Gastrocnemius medialis (tissue), 4 donors: ENCODE results near the gene PLA2G6. TPM values are rescaled to one million over a fixed set of nuclear protein-coding genes. Genes with fewer than 3 reads are reported as not detected.

Experiments used
- ATAC-seq, 2 donors: fragments of 150-250 bp; one replicate each; pipeline ENCODE4 v1.9.1; 2016
- DNase-seq, 2 donors: peaks; one replicate each; pipeline ENCODE4 v3.0.0-alpha.2; 2019
- H3K27ac ChIP-seq, 4 donors: fragments of 200-600 bp; sonication (generic); 1 replicate in 1 of 4; 2 replicates in 3 of 4; pipeline ENCODE4 v1.5.1; 2016 to 2018; ENCODE audit warnings: mild to moderate bottlenecking in 2 of 4, moderate library complexity in 1 of 4
- H3K27me3 ChIP-seq, 3 donors: fragments of 200-600 bp; sonication (generic) in 2 of 3; 1 replicate in 1 of 3; 2 replicates in 2 of 3; pipeline versions ENCODE4 v1.5.1 to v1.6.0; 2016 to 2019; ENCODE audit warnings: mild to moderate bottlenecking in 1 of 3, moderate library complexity in 1 of 3
- H3K36me3 ChIP-seq, 2 donors: fragments of 200-600 bp; sonication (generic) in 1 of 2; one replicate each; pipeline ENCODE4 v1.5.1; 2017 to 2018
- H3K4me1 ChIP-seq, 2 donors: fragments of 200-600 bp; sonication (generic) in 1 of 2; one replicate each; pipeline ENCODE4 v1.5.1; 2016 to 2017; ENCODE audit warnings: mild to moderate bottlenecking in 2 of 2
- H3K4me3 ChIP-seq, 4 donors: fragments of 200-600 bp; sonication (generic) in 3 of 4; 1 replicate in 1 of 4; 2 replicates in 3 of 4; pipeline ENCODE4 v1.5.1; 2016 to 2019; ENCODE audit warnings: mild to moderate bottlenecking in 2 of 4
- H3K9me3 ChIP-seq, 3 donors: fragments of 200-600 bp; sonication (generic) in 2 of 3; 1 replicate in 1 of 3; 2 replicates in 2 of 3; pipeline ENCODE4 v1.5.1; 2016 to 2019
- CTCF ChIP-seq, 5 experiments: fragments of 450-650 bp in 3 of 5; fragments of 200-600 bp in 2 of 5; sonication (generic) in 2 of 5; IDR thresholded peaks in 4 of 5; conservative IDR thresholded peaks in 1 of 5; 1 replicate in 4 of 5; 2 replicates in 1 of 5; pipeline ENCODE4 v1.5.1; 2016 to 2019; ENCODE audit warnings: antibody characterized with exemption in 5 of 5, mild to moderate bottlenecking in 3 of 5, moderate library complexity in 3 of 5
- POLR2A ChIP-seq, 2 donors: fragments of 450-650 bp; IDR thresholded peaks; one replicate each; pipeline ENCODE4 v1.6.1; 2017; ENCODE audit warnings: antibody characterized with exemption in 2 of 2, mild to moderate bottlenecking in 2 of 2, moderate library complexity in 2 of 2
- in situ Hi-C, 4 donors: fragments of 200-750 bp; cut with MboI; loops; one replicate each; pipeline versions ENCODE4 v1.15.0 to v1.8.0; 2017; ENCODE audit warnings: low sequenced_read_pairs in 4 of 4
- intact Hi-C: fragments of 100-400 bp; cut with DNase I; formaldehyde crosslinking; loops from one replicate; pipeline ENCODE4 v1.15.1; 2023; ENCODE audit warnings: low total_unique reads
- total RNA-seq, 4 donors: library from RNA; depleted of rRNA; stranded (reverse); fragments of >200 nt; gene quantifications; one replicate each; pipeline versions ENCODE4 v1.1.0 to v1.2.3, GENCODE V29; 2016

PLA2G6 gene
- total RNA-seq, 4 donors from 2014 or later: 9.1 to 19.5 (median 12.1) TPM

GRCh38 chr22:38115423-38116205, 66.0 kb downstream of the PLA2G6 start:
- in situ Hi-C loops (loop anchor here (10.0 to 25.0 kb wide), 5 partner anchors 49 to 247 kb away; no protein-coding TSS in a partner anchor), intact Hi-C loops (loop anchor here (10.0 kb wide), 1 partner anchor 89 kb away; the partner anchor contains the start of gene MAFF)
- no peak overlapping the region for H3K4me3 ChIP-seq
- peaks cover 2 to 6% of the 10 kb centered on the region in 2 donors for H3K4me1 ChIP-seq
- no peak for TF ChIP-seq POLR2A (IDR thresholded peaks at IDR 0.05)
- H3K27me3 ChIP-seq: no peaks in the 10 kb centered on the region
- no peak overlapping the region for H3K27ac ChIP-seq
- DNase-seq (no peak), ATAC-seq (no peak)
- no peaks in the 10 kb centered on the region for H3K9me3 ChIP-seq
- peaks cover 0 to 3% of the 10 kb centered on the region in 2 donors for H3K36me3 ChIP-seq

- no peak overlapping the region for H3K27ac ChIP-seq
These were observed 66.9 kb downstream of the PLA2G6 start for GRCh38 chr22:38114484-38115398.

GRCh38 chr22:38112381-38112780, 69.2 kb downstream of the PLA2G6 start:
- TF ChIP-seq CTCF (IDR thresholded peaks at IDR 0.05 in 4 of 5, conservative IDR thresholded peaks at IDR 0.05 in 1 of 5) (no peak), POLR2A (IDR thresholded peaks at IDR 0.05) (no peak)
- no peak for DNase-seq
- ATAC-seq: no peak
- Histone ChIP-seq H3K27me3 (no peaks in the 10 kb centered on the region), H3K36me3 (peaks cover 0 to 3% of the 10 kb centered on the region in 2 donors), H3K9me3 (no peaks in the 10 kb centered on the region), H3K27ac (no peak overlapping the region), H3K4me3 (no peak overlapping the region), H3K4me1 (peaks cover 2 to 7% of the 10 kb centered on the region in 2 donors)
- intact Hi-C loops: loop anchor here (5.0 to 10.0 kb wide), 3 partner anchors 92 to 240 kb away; partner anchors contain the start of gene MAFF
- in situ Hi-C loops: loop anchor here (10.0 to 25.0 kb wide), 5 partner anchors 52 to 250 kb away; no protein-coding TSS in a partner anchor

More at GRCh38 chr22:38114484-38115398, 66.9 kb downstream of the PLA2G6 start:
- DNase-seq: peak; percentile 61 to 78
- no peak overlapping the region for H3K4me3 ChIP-seq
- intact Hi-C loops (loop anchor here (5.0 to 10.0 kb wide), 3 partner anchors 90 to 238 kb away; partner anchors contain the start of gene MAFF), in situ Hi-C loops (loop anchor here (10.0 to 25.0 kb wide), 5 partner anchors 50 to 248 kb away; no protein-coding TSS in a partner anchor)
- H3K27me3 ChIP-seq: no peaks in the 10 kb centered on the region
- ATAC-seq: peak; percentile 83 to 90
- peaks cover 0 to 3% of the 10 kb centered on the region in 2 donors for H3K36me3 ChIP-seq
- H3K4me1 ChIP-seq: peaks cover 2 to 7% of the 10 kb centered on the region in 2 donors
- no peaks in the 10 kb centered on the region for H3K9me3 ChIP-seq
- TF ChIP-seq CTCF (IDR thresholded peaks at IDR 0.05 in 4 of 5, conservative IDR thresholded peaks at IDR 0.05 in 1 of 5): peak; percentile 75 to 96 (median 91)
- no peak for TF ChIP-seq POLR2A (IDR thresholded peaks at IDR 0.05)

- DNase-seq (no peak), ATAC-seq (no peak)
- Histone ChIP-seq H3K4me1 (peaks cover 2 to 7% of the 10 kb centered on the region in 2 donors), H3K9me3 (no peaks in the 10 kb centered on the region), H3K27me3 (no peaks in the 10 kb centered on the region), H3K4me3 (no peak overlapping the region), H3K36me3 (peaks cover 0 to 3% of the 10 kb centered on the region in 2 donors), H3K27ac (no peak overlapping the region)
- no peak for TF ChIP-seq POLR2A (IDR thresholded peaks at IDR 0.05)
- TF ChIP-seq CTCF (IDR thresholded peaks at IDR 0.05 in 4 of 5, conservative IDR thresholded peaks at IDR 0.05 in 1 of 5): no peak
- in situ Hi-C loops: loop anchor here (10.0 to 25.0 kb wide), 5 partner anchors 53 to 250 kb away; no protein-coding TSS in a partner anchor
- intact Hi-C loops: loop anchor here (5.0 to 10.0 kb wide), 3 partner anchors 93 to 240 kb away; partner anchors contain the start of gene MAFF
These were observed 69.7 kb downstream of the PLA2G6 start for GRCh38 chr22:38111925-38112355.
